WTC11 (cell line): ENCODE measurements around the gene MED15. TPM values are rescaled to one million over a fixed set of nuclear protein-coding genes. Genes with fewer than 3 reads are reported as not detected.

ENCODE experiments used
- ATAC-seq: fragments of 200-7000 bp; cut with Tn5 transposase; 2 replicates; pipeline ENCODE4 v1.10.0; 2021; ENCODE audit warnings: mild to moderate bottlenecking, moderate library complexity
- CTCF ChIA-PET: fragments of 300-600 bp; sonication (Branson Sonifier 250); formaldehyde crosslinking; loops from one replicate; lab custom pipeline; 2021; ENCODE audit warnings: antibody characterized with exemption; lab: Charles Lee
- POLR2A ChIA-PET: fragments of 350-600 bp; sonication (Branson Sonifier 250); formaldehyde crosslinking; loops from one replicate; lab custom pipeline; 2021; ENCODE audit warnings: antibody characterized with exemption; lab: Charles Lee
- DNase-seq: peaks from one replicate; pipeline ENCODE4 v3.0.0; 2021; ENCODE audit warnings: low spot score
- H3K27ac Mint-ChIP-seq: 2 replicates; pipeline ENCODE4 v1.8.0; 2021; ENCODE audit warnings: mixed read lengths
- H3K27me3 Mint-ChIP-seq: 2 replicates; pipeline ENCODE4 v1.8.0; 2021; ENCODE audit warnings: low read depth, mild to moderate bottlenecking, moderate library complexity, mixed read lengths
- H3K36me3 Mint-ChIP-seq: 2 replicates; pipeline ENCODE4 v1.8.0; 2021; ENCODE audit warnings: mixed read lengths
- H3K4me1 Mint-ChIP-seq: 2 replicates; pipeline ENCODE4 v1.8.0; 2022; ENCODE audit warnings: mixed read lengths
- H3K4me3 Mint-ChIP-seq: 2 replicates; pipeline ENCODE4 v1.8.0; 2021; ENCODE audit warnings: mild to moderate bottlenecking, moderate library complexity, mixed read lengths
- H3K9me3 Mint-ChIP-seq: 2 replicates; pipeline ENCODE4 v1.8.0; 2021; ENCODE audit warnings: mixed read lengths
- ARID4B ChIP-seq: sonication (generic); formaldehyde crosslinking; IDR thresholded peaks from 2 replicates; pipeline ENCODE4 v1.8.0; 2023; ENCODE audit warnings: missing genetic modification reagents, mild to moderate bottlenecking, borderline replicate concordance
- JAZF1 ChIP-seq: fragments of 250-450 bp; sonication (Bioruptor Pico); IDR thresholded peaks from 2 replicates; pipeline ENCODE4 v1.9.0; 2021; ENCODE audit warnings: moderate library complexity, mild to moderate bottlenecking, inconsistent platforms
- JUN ChIP-seq: sonication (generic); formaldehyde crosslinking; IDR thresholded peaks from 2 replicates; pipeline ENCODE4 v1.8.0; 2023; ENCODE audit warnings: mild to moderate bottlenecking, missing genetic modification reagents
- MAX ChIP-seq: sonication (generic); formaldehyde crosslinking; IDR thresholded peaks from 2 replicates; pipeline ENCODE4 v1.8.0; 2022; ENCODE audit warnings: mild to moderate bottlenecking, missing genetic modification reagents
- MXD4 ChIP-seq: fragments of 250-450 bp; sonication (Bioruptor Pico); IDR thresholded peaks from 2 replicates; pipeline ENCODE4 v1.8.0; 2021; ENCODE audit warnings: mild to moderate bottlenecking, moderate library complexity, borderline replicate concordance
- TCF7 ChIP-seq: sonication (generic); formaldehyde crosslinking; IDR thresholded peaks from 2 replicates; pipeline ENCODE4 v1.8.0; 2022; ENCODE audit warnings: mild to moderate bottlenecking, low read depth, missing genetic modification reagents, moderate library complexity
- ZBTB43 ChIP-seq: sonication (generic); formaldehyde crosslinking; IDR thresholded peaks from 2 replicates; pipeline ENCODE4 v1.8.1; 2023; ENCODE audit warnings: mild to moderate bottlenecking, missing genetic modification reagents
- ZNF232 ChIP-seq: sonication (generic); formaldehyde crosslinking; IDR thresholded peaks from 2 replicates; pipeline ENCODE4 v1.8.0; 2022; ENCODE audit warnings: mild to moderate bottlenecking, missing genetic modification reagents
- ZNF396 ChIP-seq: fragments of 250-450 bp; sonication (Bioruptor Pico); IDR thresholded peaks from 2 replicates; pipeline ENCODE4 v1.8.0; 2021; ENCODE audit warnings: mild to moderate bottlenecking, moderate library complexity, borderline replicate concordance
- total RNA-seq: library from RNA; stranded (reverse); gene quantifications from 3 replicates; pipeline ENCODE4 v1.2.3, GENCODE V29; 2021
- TF ChIP-seq, protein P1 (sequence below): sonication (generic); formaldehyde crosslinking; IDR thresholded peaks from 2 replicates; pipeline ENCODE4 v1.8.1; 2023; ENCODE audit warnings: mild to moderate bottlenecking, missing genetic modification reagents
- TF ChIP-seq, protein P2 (sequence below): sonication (generic); formaldehyde crosslinking; IDR thresholded peaks from 2 replicates; pipeline ENCODE4 v1.8.1; 2022; ENCODE audit warnings: low read depth, missing genetic modification reagents, borderline replicate concordance
- TF ChIP-seq, protein P3 (sequence below): fragments of 250-450 bp; sonication (Bioruptor Pico); IDR thresholded peaks from 2 replicates; pipeline ENCODE4 v1.9.0; 2021; ENCODE audit warnings: mild to moderate bottlenecking, borderline replicate concordance
- TF ChIP-seq, protein P4 (sequence below): sonication (generic); formaldehyde crosslinking; IDR thresholded peaks from 2 replicates; pipeline ENCODE4 v1.8.0; 2022; ENCODE audit warnings: missing genetic modification reagents
- TF ChIP-seq, protein P5 (sequence below): sonication (generic); formaldehyde crosslinking; IDR thresholded peaks from 2 replicates; pipeline ENCODE4 v1.8.0; 2023; ENCODE audit warnings: mild to moderate bottlenecking, missing genetic modification reagents

Gene MED15
- total RNA-seq, 1 experiment from 2014 or later, result 67.7 TPM

- CTCF ChIA-PET, result interaction anchor here (0.6 to 1.1 kb wide), 3 partner anchors 13 to 131 kb away, joined by 3 to 4 read pairs (median 3); no protein-coding TSS in a partner anchor
- Mint-ChIP-seq H3K27me3 (no peaks in the 10 kb centered on the region; the same call in 1 of the 2 replicates), H3K36me3 (no peaks in the 10 kb centered on the region), H3K4me1 (no peaks in the 10 kb centered on the region), H3K9me3 (no peaks in the 10 kb centered on the region), H3K4me3 (no peak overlapping the region), H3K27ac (no peak overlapping the region)
- ATAC-seq (no peak), DNase-seq (no peak)
- POLR2A ChIA-PET, result no interaction called here
- TF ChIP-seq JUN (CRISPR knock-in tag) (no peak), TCF7 (no peak), MAX (CRISPR knock-in tag) (no peak), ARID4B (no peak), MXD4 (no peak), JAZF1 (CRISPR knock-in tag) (no peak), ZBTB43 (CRISPR knock-in tag) (no peak), ZNF232 (CRISPR knock-in tag) (no peak), ZNF396 (no peak)
- TF ChIP-seq, protein P1, sequence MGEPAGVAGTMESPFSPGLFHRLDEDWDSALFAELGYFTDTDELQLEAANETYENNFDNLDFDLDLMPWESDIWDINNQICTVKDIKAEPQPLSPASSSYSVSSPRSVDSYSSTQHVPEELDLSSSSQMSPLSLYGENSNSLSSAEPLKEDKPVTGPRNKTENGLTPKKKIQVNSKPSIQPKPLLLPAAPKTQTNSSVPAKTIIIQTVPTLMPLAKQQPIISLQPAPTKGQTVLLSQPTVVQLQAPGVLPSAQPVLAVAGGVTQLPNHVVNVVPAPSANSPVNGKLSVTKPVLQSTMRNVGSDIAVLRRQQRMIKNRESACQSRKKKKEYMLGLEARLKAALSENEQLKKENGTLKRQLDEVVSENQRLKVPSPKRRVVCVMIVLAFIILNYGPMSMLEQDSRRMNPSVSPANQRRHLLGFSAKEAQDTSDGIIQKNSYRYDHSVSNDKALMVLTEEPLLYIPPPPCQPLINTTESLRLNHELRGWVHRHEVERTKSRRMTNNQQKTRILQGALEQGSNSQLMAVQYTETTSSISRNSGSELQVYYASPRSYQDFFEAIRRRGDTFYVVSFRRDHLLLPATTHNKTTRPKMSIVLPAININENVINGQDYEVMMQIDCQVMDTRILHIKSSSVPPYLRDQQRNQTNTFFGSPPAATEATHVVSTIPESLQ (CRISPR knock-in tag), result no peak
- TF ChIP-seq, protein P2, sequence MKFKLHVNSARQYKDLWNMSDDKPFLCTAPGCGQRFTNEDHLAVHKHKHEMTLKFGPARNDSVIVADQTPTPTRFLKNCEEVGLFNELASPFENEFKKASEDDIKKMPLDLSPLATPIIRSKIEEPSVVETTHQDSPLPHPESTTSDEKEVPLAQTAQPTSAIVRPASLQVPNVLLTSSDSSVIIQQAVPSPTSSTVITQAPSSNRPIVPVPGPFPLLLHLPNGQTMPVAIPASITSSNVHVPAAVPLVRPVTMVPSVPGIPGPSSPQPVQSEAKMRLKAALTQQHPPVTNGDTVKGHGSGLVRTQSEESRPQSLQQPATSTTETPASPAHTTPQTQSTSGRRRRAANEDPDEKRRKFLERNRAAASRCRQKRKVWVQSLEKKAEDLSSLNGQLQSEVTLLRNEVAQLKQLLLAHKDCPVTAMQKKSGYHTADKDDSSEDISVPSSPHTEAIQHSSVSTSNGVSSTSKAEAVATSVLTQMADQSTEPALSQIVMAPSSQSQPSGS, result no peak
- TF ChIP-seq, protein P3, sequence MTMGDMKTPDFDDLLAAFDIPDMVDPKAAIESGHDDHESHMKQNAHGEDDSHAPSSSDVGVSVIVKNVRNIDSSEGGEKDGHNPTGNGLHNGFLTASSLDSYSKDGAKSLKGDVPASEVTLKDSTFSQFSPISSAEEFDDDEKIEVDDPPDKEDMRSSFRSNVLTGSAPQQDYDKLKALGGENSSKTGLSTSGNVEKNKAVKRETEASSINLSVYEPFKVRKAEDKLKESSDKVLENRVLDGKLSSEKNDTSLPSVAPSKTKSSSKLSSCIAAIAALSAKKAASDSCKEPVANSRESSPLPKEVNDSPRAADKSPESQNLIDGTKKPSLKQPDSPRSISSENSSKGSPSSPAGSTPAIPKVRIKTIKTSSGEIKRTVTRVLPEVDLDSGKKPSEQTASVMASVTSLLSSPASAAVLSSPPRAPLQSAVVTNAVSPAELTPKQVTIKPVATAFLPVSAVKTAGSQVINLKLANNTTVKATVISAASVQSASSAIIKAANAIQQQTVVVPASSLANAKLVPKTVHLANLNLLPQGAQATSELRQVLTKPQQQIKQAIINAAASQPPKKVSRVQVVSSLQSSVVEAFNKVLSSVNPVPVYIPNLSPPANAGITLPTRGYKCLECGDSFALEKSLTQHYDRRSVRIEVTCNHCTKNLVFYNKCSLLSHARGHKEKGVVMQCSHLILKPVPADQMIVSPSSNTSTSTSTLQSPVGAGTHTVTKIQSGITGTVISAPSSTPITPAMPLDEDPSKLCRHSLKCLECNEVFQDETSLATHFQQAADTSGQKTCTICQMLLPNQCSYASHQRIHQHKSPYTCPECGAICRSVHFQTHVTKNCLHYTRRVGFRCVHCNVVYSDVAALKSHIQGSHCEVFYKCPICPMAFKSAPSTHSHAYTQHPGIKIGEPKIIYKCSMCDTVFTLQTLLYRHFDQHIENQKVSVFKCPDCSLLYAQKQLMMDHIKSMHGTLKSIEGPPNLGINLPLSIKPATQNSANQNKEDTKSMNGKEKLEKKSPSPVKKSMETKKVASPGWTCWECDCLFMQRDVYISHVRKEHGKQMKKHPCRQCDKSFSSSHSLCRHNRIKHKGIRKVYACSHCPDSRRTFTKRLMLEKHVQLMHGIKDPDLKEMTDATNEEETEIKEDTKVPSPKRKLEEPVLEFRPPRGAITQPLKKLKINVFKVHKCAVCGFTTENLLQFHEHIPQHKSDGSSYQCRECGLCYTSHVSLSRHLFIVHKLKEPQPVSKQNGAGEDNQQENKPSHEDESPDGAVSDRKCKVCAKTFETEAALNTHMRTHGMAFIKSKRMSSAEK (CRISPR knock-in tag), result no peak
- TF ChIP-seq, protein P4, sequence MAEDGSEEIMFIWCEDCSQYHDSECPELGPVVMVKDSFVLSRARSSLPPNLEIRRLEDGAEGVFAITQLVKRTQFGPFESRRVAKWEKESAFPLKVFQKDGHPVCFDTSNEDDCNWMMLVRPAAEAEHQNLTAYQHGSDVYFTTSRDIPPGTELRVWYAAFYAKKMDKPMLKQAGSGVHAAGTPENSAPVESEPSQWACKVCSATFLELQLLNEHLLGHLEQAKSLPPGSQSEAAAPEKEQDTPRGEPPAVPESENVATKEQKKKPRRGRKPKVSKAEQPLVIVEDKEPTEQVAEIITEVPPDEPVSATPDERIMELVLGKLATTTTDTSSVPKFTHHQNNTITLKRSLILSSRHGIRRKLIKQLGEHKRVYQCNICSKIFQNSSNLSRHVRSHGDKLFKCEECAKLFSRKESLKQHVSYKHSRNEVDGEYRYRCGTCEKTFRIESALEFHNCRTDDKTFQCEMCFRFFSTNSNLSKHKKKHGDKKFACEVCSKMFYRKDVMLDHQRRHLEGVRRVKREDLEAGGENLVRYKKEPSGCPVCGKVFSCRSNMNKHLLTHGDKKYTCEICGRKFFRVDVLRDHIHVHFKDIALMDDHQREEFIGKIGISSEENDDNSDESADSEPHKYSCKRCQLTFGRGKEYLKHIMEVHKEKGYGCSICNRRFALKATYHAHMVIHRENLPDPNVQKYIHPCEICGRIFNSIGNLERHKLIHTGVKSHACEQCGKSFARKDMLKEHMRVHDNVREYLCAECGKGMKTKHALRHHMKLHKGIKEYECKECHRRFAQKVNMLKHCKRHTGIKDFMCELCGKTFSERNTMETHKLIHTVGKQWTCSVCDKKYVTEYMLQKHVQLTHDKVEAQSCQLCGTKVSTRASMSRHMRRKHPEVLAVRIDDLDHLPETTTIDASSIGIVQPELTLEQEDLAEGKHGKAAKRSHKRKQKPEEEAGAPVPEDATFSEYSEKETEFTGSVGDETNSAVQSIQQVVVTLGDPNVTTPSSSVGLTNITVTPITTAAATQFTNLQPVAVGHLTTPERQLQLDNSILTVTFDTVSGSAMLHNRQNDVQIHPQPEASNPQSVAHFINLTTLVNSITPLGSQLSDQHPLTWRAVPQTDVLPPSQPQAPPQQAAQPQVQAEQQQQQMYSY (CRISPR knock-in tag), result no peak
- TF ChIP-seq, protein P5, sequence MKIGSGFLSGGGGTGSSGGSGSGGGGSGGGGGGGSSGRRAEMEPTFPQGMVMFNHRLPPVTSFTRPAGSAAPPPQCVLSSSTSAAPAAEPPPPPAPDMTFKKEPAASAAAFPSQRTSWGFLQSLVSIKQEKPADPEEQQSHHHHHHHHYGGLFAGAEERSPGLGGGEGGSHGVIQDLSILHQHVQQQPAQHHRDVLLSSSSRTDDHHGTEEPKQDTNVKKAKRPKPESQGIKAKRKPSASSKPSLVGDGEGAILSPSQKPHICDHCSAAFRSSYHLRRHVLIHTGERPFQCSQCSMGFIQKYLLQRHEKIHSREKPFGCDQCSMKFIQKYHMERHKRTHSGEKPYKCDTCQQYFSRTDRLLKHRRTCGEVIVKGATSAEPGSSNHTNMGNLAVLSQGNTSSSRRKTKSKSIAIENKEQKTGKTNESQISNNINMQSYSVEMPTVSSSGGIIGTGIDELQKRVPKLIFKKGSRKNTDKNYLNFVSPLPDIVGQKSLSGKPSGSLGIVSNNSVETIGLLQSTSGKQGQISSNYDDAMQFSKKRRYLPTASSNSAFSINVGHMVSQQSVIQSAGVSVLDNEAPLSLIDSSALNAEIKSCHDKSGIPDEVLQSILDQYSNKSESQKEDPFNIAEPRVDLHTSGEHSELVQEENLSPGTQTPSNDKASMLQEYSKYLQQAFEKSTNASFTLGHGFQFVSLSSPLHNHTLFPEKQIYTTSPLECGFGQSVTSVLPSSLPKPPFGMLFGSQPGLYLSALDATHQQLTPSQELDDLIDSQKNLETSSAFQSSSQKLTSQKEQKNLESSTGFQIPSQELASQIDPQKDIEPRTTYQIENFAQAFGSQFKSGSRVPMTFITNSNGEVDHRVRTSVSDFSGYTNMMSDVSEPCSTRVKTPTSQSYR (CRISPR knock-in tag), result no peak
Measured at GRCh38 chr22:20619045-20619892, 111.9 kb downstream of the MED15 start.
